ENCODE results near the gene MMP14.

Gene MMP14

DNA sequence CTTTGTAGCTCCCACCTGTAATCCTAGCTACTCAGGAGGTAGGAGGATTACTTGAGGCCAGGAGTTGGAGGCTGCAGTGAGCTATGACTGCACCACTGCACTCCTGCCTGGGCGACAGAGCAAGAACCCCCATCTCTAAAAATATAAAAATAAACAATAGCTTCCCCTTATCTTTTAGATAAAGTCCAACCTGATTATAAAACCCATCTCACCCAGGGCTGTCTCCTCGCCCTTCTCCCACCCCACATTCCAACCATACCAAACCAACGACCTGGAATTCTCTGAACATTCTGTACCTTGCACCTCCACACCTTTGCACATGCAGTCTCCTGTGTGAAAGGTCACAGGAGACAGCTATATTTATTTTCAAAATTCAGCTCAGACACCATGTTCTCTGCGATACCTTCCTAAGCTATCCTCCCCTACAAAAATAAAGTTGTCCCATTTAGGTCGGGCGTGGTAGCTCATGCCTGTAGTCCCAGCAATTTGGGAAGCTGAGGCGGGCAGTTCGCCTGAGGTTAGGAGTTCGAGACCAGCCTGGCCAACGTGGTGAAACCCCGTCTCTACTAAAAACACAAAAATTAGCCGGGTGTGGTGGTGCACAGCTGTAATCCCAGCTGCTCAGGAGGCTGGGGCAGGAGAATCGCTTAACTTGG lies 28.8 kb upstream of the MMP14 start:
- no peak for TF ChIP-seq GATA3 (IDR thresholded peaks at IDR 0.05; ENCODE audit: low read depth, low read length)
- TF ChIP-seq GATA2 (IDR thresholded peaks at IDR 0.05; ENCODE audit: low read depth, low read length) = no peak

DNA sequence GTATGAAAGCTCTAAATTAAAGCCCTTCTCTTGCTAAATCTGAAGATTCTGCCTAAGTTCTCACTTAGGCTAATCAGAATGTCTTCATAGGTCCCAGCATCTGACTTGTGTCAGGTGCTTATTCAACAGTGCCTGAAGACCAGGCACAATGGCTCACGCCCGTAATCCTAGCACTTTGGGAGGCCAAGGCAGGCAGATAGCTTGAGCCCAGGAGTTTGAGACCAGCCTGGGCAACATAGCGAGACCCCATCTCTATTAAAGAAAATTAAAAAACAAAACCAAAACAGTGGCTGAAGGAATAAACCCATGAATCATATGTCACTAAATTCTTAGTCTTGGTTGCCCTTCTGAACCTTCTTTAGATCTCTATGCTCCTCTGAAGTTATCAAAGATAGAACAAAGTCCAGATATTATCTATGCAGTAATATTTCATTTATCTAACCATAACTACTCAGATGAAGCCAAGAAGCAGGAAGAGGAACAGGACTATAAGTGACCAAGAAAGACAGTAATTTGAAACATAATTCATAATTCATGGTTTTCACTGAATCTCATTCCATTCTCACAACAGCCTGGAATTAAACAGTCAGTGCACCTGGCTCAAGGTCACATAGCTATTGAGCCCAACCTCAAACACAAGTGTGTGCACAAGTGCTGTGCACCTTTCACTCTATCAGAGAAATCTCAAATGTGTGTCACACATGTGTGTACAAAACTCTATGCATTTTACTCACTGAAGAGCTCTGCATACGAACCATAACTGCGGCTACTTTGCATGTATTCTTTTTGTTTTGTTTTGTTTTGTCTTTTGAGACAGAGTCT lies 27.8 kb upstream of the MMP14 start:
- TF ChIP-seq GATA3 (IDR thresholded peaks at IDR 0.05; ENCODE audit: low read depth, low read length) = no peak
- TF ChIP-seq GATA2 (IDR thresholded peaks at IDR 0.05; ENCODE audit: low read depth, low read length) = no peak

DNA sequence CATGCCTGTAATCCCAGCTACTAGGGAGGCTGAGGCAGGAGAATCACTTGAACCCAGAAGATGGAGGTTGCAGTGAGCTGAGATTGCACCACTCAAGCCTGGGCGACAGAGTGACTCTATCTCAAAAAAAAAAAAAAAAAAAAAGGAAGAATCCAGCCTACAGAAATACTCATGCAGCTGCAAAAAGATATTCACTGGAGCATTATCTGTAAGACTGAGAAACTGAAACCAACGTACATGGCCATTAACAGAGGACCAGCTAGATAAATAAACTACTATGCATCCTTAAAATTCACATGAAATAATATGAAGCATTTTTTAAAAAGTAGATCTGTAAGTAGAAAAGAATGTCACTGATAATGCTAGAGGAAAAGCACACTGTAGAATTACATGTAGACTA lies 24.7 kb upstream of the MMP14 start:
- TF ChIP-seq GATA2 (IDR thresholded peaks at IDR 0.05; ENCODE audit: low read depth, low read length) (no peak), GATA3 (IDR thresholded peaks at IDR 0.05; ENCODE audit: low read depth, low read length) (no peak)

DNA sequence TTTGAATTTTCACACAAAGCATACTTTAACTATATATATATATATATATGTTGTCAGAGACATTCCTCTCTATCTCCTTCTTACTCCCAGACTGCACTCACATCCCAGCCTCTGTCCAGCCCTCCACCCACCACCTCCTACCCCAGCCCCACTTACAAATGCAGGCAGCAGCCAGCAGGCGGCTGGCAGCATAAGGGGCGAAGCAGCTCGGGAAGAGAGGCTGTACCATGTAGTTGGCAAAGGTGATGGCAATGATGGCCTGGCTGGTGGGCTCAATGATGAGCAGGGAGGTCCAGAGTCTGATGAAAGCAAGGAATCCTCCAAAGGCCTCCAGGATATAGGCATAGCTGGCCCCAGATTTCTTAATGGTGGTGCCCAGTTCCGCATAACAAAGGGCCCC lies 23.6 kb upstream of the MMP14 start:
- TF ChIP-seq GATA3 (IDR thresholded peaks at IDR 0.05; ENCODE audit: low read depth, low read length) (no peak), GATA2 (IDR thresholded peaks at IDR 0.05; ENCODE audit: low read depth, low read length) (no peak)

DNA sequence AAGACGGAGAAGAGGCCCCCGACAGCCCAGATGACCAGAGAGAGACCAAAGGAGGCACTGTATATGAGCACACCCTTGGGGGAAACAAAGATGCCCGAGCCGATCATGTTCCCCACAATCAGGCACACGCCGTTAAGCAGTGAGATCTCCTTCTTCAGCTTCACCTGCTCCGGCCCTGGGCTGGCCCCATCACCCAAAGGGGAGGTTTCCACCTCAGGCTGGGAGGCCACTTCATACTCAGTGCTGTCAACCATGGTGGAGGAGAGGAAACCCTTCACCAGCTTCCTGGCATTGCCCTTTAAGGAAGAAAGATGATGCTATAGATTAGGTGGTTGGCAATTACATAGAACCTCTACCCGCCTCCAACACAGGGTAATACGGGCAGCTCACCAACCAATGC lies 23.2 kb upstream of the MMP14 start:
- TF ChIP-seq GATA3 (IDR thresholded peaks at IDR 0.05; ENCODE audit: low read depth, low read length) = no peak
- no peak for TF ChIP-seq GATA2 (IDR thresholded peaks at IDR 0.05; ENCODE audit: low read depth, low read length)

DNA sequence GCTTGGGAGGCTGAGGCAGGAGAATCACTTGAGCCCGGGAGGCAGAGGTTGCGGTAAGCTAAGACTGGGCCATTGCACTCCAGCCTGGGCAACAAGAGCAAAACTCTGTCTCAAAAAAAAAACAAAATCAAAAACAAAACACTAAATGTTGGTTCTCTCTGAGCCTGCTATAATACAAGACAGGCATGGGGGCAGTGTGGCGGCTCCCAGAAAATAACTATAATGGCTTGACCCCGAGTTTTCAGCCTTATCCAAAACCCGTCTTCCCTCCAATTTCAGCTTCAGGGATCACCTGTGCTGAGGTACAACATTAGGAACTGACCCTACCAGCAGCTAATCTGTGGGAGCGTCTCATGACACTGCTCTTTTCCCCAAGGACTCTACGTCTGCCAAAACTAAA lies 22.0 kb upstream of the MMP14 start:
- TF ChIP-seq GATA3 (IDR thresholded peaks at IDR 0.05; ENCODE audit: low read depth, low read length) = no peak
- TF ChIP-seq GATA2 (IDR thresholded peaks at IDR 0.05; ENCODE audit: low read depth, low read length) = no peak

DNA sequence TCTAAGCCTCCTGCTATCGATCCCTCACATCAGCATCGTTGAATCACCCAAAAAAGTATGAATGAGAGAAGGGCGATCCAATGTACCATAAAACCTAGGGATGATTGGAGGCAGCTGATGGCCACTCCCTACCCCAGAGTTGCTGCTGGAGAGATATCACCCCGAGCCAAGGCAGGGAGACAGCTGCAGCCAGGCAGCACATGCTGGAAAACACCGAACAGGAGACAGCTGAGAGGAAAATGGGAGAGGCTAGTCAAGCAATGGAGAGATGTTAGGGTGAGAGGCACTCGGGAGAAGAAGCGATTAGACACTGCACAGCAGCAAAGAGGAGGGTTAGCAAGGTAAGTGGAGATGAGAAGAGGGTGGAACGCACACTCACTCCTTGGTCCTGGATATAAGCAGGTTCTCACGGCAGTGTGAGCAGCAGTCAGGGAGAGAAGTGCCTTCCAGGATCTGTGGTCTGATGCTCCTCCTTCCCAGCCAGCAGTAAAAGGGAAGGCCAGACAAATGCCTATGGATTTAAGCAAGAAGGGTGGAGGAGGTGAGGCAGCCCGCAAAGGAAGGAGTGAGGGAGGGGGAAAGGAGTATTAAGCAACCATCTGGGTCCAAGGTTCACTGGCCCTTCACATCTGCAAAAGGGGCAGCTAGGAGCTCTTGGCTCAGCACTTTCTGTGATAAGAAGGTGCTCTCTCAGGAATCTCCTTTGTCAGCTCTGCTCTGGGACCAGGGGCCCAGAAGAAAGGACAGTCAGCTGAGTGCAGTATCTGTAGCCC lies 21.3 kb upstream of the MMP14 start, which contains the start of gene SLC7A7:
Gene SLC7A7, minus strand, starts transcription at position 495 of the 773 bp plus-strand sequence. CDS start 2,037 bp downstream, outside the sequence.
- TF ChIP-seq GATA2 (IDR thresholded peaks at IDR 0.05; ENCODE audit: low read depth, low read length) = no peak
- no peak for TF ChIP-seq GATA3 (IDR thresholded peaks at IDR 0.05; ENCODE audit: low read depth, low read length)

DNA sequence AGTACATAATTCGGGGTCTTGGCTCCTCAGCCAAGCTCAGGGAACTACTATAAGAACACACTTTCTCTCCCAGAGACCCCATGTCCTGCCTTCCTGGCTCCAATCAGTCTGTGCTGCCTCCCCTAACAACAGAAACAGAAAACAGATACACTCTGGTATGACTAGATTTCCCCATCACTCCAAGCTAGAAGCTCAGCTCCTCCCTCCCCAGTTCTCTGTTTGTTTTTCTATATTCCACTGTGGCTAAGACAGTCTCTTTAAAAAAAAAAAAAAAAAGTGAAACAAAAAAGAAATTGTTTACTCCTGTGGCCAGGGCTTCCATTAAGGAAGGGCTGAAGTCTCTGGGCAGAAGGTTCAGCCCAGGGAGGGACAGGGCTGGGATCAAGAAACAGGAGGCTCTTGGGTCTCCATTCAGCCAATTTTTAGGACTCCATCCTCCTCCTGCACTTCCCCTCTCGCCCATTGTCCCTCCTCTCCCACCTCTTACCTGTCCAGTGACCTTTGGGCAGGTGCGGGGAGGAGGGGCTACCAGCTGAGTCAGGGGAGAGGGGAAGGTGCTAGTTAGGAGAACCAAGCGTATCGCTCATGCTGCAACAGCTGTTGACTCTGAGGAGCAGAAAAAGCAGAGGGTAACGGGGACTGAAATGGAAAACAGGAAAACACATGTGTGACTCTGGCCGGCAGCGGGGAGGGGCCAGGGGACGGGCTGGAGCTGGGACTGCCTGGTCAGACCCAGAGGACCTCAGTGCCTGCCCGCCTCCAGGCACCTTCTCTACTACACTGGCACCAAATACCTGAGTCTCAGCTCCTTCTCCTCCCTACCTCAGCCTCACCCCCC lies 17.0 kb upstream of the MMP14 start:
- TF ChIP-seq GATA2 (IDR thresholded peaks at IDR 0.05; ENCODE audit: low read depth, low read length) = no peak
- no peak for TF ChIP-seq GATA3 (IDR thresholded peaks at IDR 0.05; ENCODE audit: low read depth, low read length)

DNA sequence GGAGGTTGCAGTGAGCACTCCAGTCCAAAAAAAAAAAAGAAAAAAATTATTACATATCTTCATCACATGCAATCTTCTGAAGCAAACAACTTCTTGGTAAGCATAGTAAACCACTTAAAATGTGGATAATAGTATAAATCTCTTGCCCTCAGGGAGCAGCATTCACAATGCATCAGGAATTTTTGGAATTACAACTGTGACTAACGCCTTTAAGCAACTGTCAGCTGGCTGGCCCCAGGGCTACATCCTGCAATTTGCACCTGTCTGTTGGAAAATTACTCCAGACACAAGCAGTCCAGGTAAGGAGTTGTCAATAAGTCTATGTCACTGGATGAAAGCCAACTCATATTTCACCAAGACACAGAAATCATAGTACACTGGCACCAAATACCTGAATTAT lies 15.7 kb upstream of the MMP14 start:
- TF ChIP-seq GATA3 (IDR thresholded peaks at IDR 0.05; ENCODE audit: low read depth, low read length) = no peak
- no peak for TF ChIP-seq GATA2 (IDR thresholded peaks at IDR 0.05; ENCODE audit: low read depth, low read length)

DNA sequence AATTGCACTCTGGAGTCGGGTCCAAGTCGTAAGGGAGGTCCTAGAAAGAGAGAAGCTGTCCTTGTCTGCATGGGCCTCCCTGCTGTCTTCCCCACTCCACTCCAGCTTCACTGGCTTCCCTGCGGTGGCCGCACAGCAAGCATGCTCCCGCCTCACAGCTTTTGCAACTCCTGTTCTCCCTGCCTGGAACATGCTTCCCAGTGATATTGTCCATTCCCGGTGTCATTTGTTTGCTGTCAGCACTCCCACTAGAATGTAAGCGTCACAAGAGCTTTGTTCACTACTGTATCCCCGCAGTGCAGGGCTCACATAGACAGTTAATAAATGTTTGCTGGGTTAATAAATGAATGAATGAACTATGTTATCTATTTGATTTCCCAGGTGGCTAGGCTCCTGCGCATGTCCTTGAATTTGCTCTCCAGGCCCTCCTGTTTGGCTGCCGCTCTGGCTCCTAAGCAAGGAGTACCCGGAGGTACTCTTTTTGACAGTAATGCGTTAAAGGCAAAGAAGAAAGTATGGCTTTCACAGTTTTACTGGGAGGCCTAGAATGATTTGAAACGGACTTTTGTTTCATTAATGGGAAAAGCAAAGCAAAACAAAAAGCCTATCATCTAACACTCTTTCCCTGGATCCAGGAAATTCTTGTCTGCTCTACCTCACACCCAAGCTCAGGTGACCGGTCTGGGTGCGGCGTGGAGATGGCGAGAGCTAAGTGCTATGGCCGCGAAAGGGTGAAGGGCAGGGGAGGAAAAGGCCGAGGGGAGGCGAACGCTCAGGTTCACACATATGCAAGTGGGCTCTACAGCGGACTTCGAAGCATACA lies 15.0 kb upstream of the MMP14 start:
- TF ChIP-seq GATA2 (IDR thresholded peaks at IDR 0.05; ENCODE audit: low read depth, low read length) (no peak), GATA3 (IDR thresholded peaks at IDR 0.05; ENCODE audit: low read depth, low read length) (no peak)

DNA sequence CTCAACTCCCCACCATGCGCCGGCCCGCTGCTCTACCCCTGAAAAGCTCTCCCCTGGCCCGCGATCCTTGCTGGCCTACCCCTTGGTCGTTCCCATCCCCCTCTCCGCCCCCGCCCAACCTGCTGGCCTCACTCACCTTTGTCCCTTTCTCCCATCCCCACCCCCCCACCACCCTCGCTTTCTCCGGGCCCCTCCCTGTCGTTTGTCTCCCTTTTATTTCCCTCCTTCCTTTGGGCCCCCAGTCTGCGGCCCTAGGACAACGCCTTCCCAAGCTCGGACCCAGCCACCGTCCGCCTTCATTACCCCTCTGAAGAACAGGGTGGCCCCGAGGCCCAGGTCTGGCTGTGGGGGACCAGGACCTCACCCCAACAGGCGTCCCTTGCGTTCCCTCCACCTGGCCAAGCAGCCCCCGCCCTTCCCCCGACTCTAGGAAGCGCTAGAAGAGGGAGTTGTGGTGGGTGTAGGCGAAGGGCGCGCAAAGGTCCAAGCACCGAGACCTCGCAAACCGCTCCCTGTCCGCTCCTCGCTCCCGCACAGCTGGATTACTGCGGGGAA lies 14.3 kb upstream of the MMP14 start:
- TF ChIP-seq GATA2 (IDR thresholded peaks at IDR 0.05; ENCODE audit: low read depth, low read length) (no peak), GATA3 (IDR thresholded peaks at IDR 0.05; ENCODE audit: low read depth, low read length) (no peak)

DNA sequence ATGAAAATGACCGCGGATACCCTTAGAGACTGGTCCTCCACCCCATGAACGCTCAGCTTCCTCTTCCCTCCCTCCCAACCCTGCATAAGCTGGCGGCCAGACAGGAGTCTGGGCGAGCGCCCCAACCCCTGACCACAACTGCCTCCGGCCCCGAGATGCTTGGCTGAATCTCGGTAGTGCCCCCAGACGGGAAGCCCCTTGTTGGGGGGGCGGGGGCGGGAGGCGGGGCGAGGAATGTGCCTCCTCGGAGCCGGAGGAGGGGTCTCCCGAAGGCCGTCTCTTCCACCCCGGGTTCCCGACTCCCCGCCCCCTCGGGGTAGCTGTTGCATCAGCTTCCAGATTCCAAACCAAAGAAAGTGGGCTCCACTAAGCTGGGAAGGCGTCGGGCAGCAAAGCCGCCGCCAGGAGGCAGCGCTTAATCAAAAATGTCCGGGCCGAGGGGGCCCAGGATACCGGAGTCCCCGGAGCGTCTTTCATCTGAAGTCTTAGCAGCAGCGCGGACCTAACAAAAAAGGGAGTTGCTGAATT lies 13.8 kb upstream of the MMP14 start:
- no peak for TF ChIP-seq GATA2 (IDR thresholded peaks at IDR 0.05; ENCODE audit: low read depth, low read length)
- TF ChIP-seq GATA3 (IDR thresholded peaks at IDR 0.05; ENCODE audit: low read depth, low read length) = no peak
